Heart left ventricle (tissue), 16 donors: ENCODE measurements around the gene RELCH. TPM values are rescaled to one million over a fixed set of nuclear protein-coding genes. Genes with fewer than 3 reads are reported as not detected.

Experiments
- ATAC-seq, 4 donors: fragments of 200-7000 bp; cut with Tn5 transposase; one replicate each; pipeline ENCODE4 v1.9.1; 2020 to 2022; ENCODE audit warnings: moderate library complexity in 4 of 4, mild to moderate bottlenecking in 3 of 4, moderate number of reproducible peaks in 1 of 4
- DNase-seq, 5 donors: peaks; one replicate each; pipeline ENCODE4 v3.0.0-alpha.2; 2020
- H3K27ac ChIP-seq, 12 donors: fragments of 200-600 bp; sonication (generic) in 4 of 12; one replicate each; pipeline versions ENCODE4 v1.5.0 to v1.8.0; 2016 to 2022; ENCODE audit warnings: mild to moderate bottlenecking in 2 of 12
- H3K27me3 ChIP-seq, 9 donors: fragments of 200-600 bp; sonication (generic) in 2 of 9; one replicate each; pipeline versions ENCODE4 v1.5.1 to v1.8.0; 2016 to 2022; ENCODE audit warnings: mild to moderate bottlenecking in 3 of 9
- H3K36me3 ChIP-seq, 9 donors: fragments of 200-600 bp; sonication (generic) in 2 of 9; one replicate each; pipeline versions ENCODE4 v1.5.0 to v1.8.0; 2018 to 2022; ENCODE audit warnings: mild to moderate bottlenecking in 2 of 9
- H3K4me1 ChIP-seq, 12 donors: fragments of 200-600 bp; sonication (generic) in 4 of 12; one replicate each; pipeline versions ENCODE4 v1.5.0 to v1.8.0; 2016 to 2022; ENCODE audit warnings: mild to moderate bottlenecking in 3 of 12
- H3K4me3 ChIP-seq, 12 donors: fragments of 200-600 bp; sonication (generic) in 4 of 12; one replicate each; pipeline versions ENCODE4 v1.5.0 to v1.8.0; 2017 to 2022; ENCODE audit warnings: mild to moderate bottlenecking in 9 of 12, moderate library complexity in 4 of 12
- H3K9me3 ChIP-seq, 12 donors: fragments of 200-600 bp; sonication (generic) in 4 of 12; one replicate each; pipeline versions ENCODE4 v1.5.0 to v1.8.0; 2016 to 2022; ENCODE audit warnings: mild to moderate bottlenecking in 1 of 12
- POLR2A ChIP-seq, 2 donors: fragments of 450-650 bp; IDR thresholded peaks; one replicate each; pipeline ENCODE4 v1.6.1; 2017; ENCODE audit warnings: antibody characterized with exemption in 2 of 2, mild to moderate bottlenecking in 2 of 2, moderate library complexity in 2 of 2
- WGBS, 4 donors: extraction: QIAGEN DNeasy Blood & Tissue Kit in 2 of 4; methylation state at CpG; one replicate each; pipeline versions ENCODE4 v1.1.5 to v1.1.7; 2013 to 2018; 5-methylcytosine and 5-hydroxymethylcytosine counted together
- intact Hi-C, 10 donors: fragments of 100-400 bp; cut with DNase I; formaldehyde crosslinking; loops; one replicate each; pipeline versions ENCODE4 v1.11.1 to v1.14.2; 2022
- polyA plus RNA-seq, 2 donors: library from polyadenylated mRNA; stranded (reverse); fragments of 200-250 nt; gene quantifications; one replicate each; pipeline ENCODE4 v1.2.3, GENCODE V29; 2013
- total RNA-seq, 9 donors: library from RNA; depleted of rRNA in 2 of 9; stranded (reverse); fragments of >200 nt in 2 of 9; fragmentation: NEBNext Ultra II Directional in 3 of 9; extraction: Animal tissue kit (Norgen Biotek cat#: 25700) in 3 of 9; gene quantifications; one replicate each; pipeline versions ENCODE4 v1.1.0 to v1.2.4, GENCODE V29; 2016 to 2023
- TF ChIP-seq, protein P1 (sequence below), 12 donors: fragments of 200-600 bp; sonication (generic) in 4 of 12; IDR thresholded peaks; one replicate each; pipeline versions ENCODE4 v1.5.0 to v1.8.0; 2018 to 2022; ENCODE audit warnings: antibody characterized with exemption in 12 of 12, mild to moderate bottlenecking in 5 of 12
- donor health status: ischemic (EF 13 %, LVEDD 7.1; RV severe dilation, severe dysfunction).
- donor health status: healthy with polysubstance abuse.
- donor health status: DM: no; HTN: yes; CAD: no.
- donor health status: DM: no; HTN: no; CAD: no.
- donor health status: ischemic (EF 25% LVEDD 6.9; RV normal size, moderate dysfunction).
- donor health status: ischemic (EF 25% LVEDD 5.7; RV mildly dilated, moderate dysfunction).
- donor health status: healthy.
- donor health status: DM: yes; HTN: yes; CAD: no.
- donor health status: ischemic (EF 35%, LVEDD 5.7; RV mildly dilated, moderate dysfunction).
- donor health status: nonischemic (EF 11% LVEDD 7.7; RV severe dilation, severe dysfunction).
- donor health status: DM: yes; HTN: yes; CAD: no.
- donor health status: PGD.
- donor health status: ischemic (EF 29% LVEDD 5.4; RV normal size, mild dysfunction).
- donor health status: nonischemic (EF 23%, LVEDD 6.1; RV moderate dilation, normal function).

RELCH gene
- total and polyA plus RNA-seq, 11 donors = 7.4 to 24.8 (median 14.3) TPM

- H3K36me3 ChIP-seq = peaks cover 0 to 3% (median 0%) of the 10 kb centered on the region in 9 donors
- no peak for TF ChIP-seq POLR2A (IDR thresholded peaks at IDR 0.05)
- WGBS, 4 donors = 88 to 94% (median 89%) methylated on average over 3 of the region's 3 CpGs
- intact Hi-C loops = no loop called here
- H3K27me3 ChIP-seq = no peaks in the 10 kb centered on the region
- H3K9me3 ChIP-seq = no peaks in the 10 kb centered on the region
- no peak for ATAC-seq
- no peak overlapping the region for H3K27ac ChIP-seq
- H3K4me3 ChIP-seq = no peak overlapping the region
- peaks cover 0 to 12% (median 0%) of the 10 kb centered on the region in 12 donors for H3K4me1 ChIP-seq
- DNase-seq = no peak
Measured at GRCh38 chr18:62175521-62175920, 11.5 kb upstream of the RELCH start.

- Histone ChIP-seq H3K4me3 (no peak overlapping the region), H3K27ac (no peak overlapping the region), H3K9me3 (no peaks in the 10 kb centered on the region), H3K27me3 (no peaks in the 10 kb centered on the region), H3K4me1 (peaks cover 0 to 7% (median 0%) of the 10 kb centered on the region in 12 donors), H3K36me3 (peaks cover 0 to 3% (median 0%) of the 10 kb centered on the region in 9 donors)
- intact Hi-C loops = no loop called here
- DNase-seq (no peak), ATAC-seq (no peak)
- no peak for TF ChIP-seq POLR2A (IDR thresholded peaks at IDR 0.05)
- TF ChIP-seq, protein P1, sequence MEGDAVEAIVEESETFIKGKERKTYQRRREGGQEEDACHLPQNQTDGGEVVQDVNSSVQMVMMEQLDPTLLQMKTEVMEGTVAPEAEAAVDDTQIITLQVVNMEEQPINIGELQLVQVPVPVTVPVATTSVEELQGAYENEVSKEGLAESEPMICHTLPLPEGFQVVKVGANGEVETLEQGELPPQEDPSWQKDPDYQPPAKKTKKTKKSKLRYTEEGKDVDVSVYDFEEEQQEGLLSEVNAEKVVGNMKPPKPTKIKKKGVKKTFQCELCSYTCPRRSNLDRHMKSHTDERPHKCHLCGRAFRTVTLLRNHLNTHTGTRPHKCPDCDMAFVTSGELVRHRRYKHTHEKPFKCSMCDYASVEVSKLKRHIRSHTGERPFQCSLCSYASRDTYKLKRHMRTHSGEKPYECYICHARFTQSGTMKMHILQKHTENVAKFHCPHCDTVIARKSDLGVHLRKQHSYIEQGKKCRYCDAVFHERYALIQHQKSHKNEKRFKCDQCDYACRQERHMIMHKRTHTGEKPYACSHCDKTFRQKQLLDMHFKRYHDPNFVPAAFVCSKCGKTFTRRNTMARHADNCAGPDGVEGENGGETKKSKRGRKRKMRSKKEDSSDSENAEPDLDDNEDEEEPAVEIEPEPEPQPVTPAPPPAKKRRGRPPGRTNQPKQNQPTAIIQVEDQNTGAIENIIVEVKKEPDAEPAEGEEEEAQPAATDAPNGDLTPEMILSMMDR (IDR thresholded peaks at IDR 0.05) = no peak
- WGBS, 4 donors = 67 to 75% (median 70%) methylated on average over 3 of the region's 3 CpGs
Measured at GRCh38 chr18:62177271-62177670, 9.8 kb upstream of the RELCH start.

- H3K27me3 ChIP-seq = no peaks in the 10 kb centered on the region
- no peak for ATAC-seq
- peaks cover 0 to 7% (median 0%) of the 10 kb centered on the region in 12 donors for H3K4me1 ChIP-seq
- intact Hi-C loops = no loop called here
- no peak overlapping the region for H3K4me3 ChIP-seq
- no peak overlapping the region for H3K27ac ChIP-seq
- DNase-seq = no peak
- TF ChIP-seq, protein P1 (IDR thresholded peaks at IDR 0.05) = no peak
- no peak for TF ChIP-seq POLR2A (IDR thresholded peaks at IDR 0.05)
- no peaks in the 10 kb centered on the region for H3K9me3 ChIP-seq
- peaks cover 0 to 3% (median 0%) of the 10 kb centered on the region in 9 donors for H3K36me3 ChIP-seq
- 94 to 99% (median 97%) methylated on average over 4 of the region's 4 CpGs for WGBS, 4 donors
Measured at GRCh38 chr18:62179213-62179612, 7.8 kb upstream of the RELCH start.

- Histone ChIP-seq H3K4me1 (peaks cover 0 to 18% (median 9%) of the 10 kb centered on the region in 12 donors), H3K27ac (no peak overlapping the region), H3K9me3 (no peaks in the 10 kb centered on the region), H3K27me3 (no peaks in the 10 kb centered on the region), H3K36me3 (peaks cover 0 to 3% (median 0%) of the 10 kb centered on the region in 9 donors), H3K4me3 (no peak overlapping the region)
- no peak for DNase-seq
- 80 to 89% (median 86%) methylated on average over 3 of the region's 3 CpGs for WGBS, 4 donors
- no peak for TF ChIP-seq POLR2A (IDR thresholded peaks at IDR 0.05)
- TF ChIP-seq, protein P1 (IDR thresholded peaks at IDR 0.05) = no peak
- intact Hi-C loops = loop anchor here in 7 of 10 donors (2.0 to 10.0 kb wide), 5 partner anchors 65 to 533 kb away; partner anchors contain the start of gene PHLPP1 (in 2 of the 7)
- ATAC-seq = no peak
Measured at GRCh38 chr18:62182220-62182619, 4.8 kb upstream of the RELCH start.
